Neural progenitor cell (in vitro differentiated cells): ENCODE results near the gene MIEF1.

ENCODE experiments used
- EZH2 ChIP-seq: fragments of 200-600 bp; sonication (generic); IDR thresholded peaks from 2 replicates; pipeline ENCODE4 v1.6.1; 2017; ENCODE audit warnings: antibody characterized with exemption, mild to moderate bottlenecking, moderate library complexity
- EZH2phosphoT487 ChIP-seq: fragments of 200-600 bp; sonication (generic); IDR thresholded peaks from 2 replicates; pipeline ENCODE4 v1.6.1; 2017; ENCODE audit warnings: antibody characterized with exemption
- TF ChIP-seq, protein P1 (sequence below): fragments of 200-600 bp; sonication (generic); IDR thresholded peaks from 2 replicates; pipeline ENCODE4 v1.5.1; 2017; ENCODE audit warnings: antibody characterized with exemption, mild to moderate bottlenecking

DNA sequence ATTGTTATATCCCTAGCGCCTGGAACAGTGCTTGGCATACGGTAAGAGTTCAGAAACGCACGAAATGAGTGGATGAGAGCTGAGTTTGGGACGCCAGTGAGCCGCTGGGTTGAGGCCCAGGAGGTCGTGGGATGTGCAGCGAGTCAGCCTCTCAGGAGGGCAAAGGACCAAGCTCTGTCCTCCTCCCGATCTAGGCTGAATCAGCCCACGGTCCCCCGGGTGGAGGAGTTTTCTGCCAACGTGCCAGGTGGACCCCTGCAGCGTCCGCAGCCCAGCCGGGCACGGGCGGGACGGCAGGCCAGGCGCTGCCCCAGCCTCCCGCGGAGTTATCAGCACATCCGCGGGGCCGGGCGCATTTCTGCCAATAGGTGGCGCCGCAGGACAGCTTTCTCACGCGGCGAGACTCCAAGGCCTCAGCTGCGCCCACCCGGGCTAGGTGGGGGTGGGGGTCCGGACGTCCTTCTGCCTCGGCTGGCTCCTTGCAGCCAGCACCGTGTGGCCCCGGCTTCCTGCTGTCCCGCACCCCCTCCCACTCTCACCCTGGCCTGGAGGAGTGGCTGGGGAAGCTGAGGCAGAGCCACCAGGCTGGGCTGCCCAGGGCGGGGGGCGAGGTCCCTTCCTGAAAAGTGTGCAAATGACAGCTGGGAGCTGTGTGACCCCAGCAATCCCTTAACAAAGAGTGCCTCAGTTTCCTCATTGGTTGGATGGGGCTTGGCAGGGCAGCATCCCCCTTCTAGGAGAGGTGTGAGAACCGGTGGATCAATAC, 32.7 kb downstream of the MIEF1 start:
- TF ChIP-seq, protein P1, sequence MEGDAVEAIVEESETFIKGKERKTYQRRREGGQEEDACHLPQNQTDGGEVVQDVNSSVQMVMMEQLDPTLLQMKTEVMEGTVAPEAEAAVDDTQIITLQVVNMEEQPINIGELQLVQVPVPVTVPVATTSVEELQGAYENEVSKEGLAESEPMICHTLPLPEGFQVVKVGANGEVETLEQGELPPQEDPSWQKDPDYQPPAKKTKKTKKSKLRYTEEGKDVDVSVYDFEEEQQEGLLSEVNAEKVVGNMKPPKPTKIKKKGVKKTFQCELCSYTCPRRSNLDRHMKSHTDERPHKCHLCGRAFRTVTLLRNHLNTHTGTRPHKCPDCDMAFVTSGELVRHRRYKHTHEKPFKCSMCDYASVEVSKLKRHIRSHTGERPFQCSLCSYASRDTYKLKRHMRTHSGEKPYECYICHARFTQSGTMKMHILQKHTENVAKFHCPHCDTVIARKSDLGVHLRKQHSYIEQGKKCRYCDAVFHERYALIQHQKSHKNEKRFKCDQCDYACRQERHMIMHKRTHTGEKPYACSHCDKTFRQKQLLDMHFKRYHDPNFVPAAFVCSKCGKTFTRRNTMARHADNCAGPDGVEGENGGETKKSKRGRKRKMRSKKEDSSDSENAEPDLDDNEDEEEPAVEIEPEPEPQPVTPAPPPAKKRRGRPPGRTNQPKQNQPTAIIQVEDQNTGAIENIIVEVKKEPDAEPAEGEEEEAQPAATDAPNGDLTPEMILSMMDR, result peak; percentile 94
- TF ChIP-seq EZH2 (no peak), EZH2phosphoT487 (no peak)
